Parathyroid adenoma (tissue), 2 donors: ENCODE measurements around the gene CFAP20.

Experiments used
- H2AFZ ChIP-seq: fragments of 300-600 bp; sonication (generic); one replicate; pipeline ENCODE4 v1.7.0; 2017; ENCODE audit warnings: antibody characterized with exemption, mild to moderate bottlenecking
- H3K27ac ChIP-seq: fragments of 300-600 bp; sonication (generic); one replicate; pipeline ENCODE4 v1.7.0; 2017
- H3K27me3 ChIP-seq: fragments of 300-600 bp; sonication (generic); one replicate; pipeline ENCODE4 v1.7.0; 2017; ENCODE audit warnings: low read length; ENCODE audit not compliant: control insufficient read depth, insufficient read depth
- H3K36me3 ChIP-seq: fragments of 300-600 bp; sonication (generic); one replicate; pipeline ENCODE4 v1.7.0; 2017; ENCODE audit warnings: low read length; ENCODE audit not compliant: control insufficient read depth, insufficient read depth
- H3K4me1 ChIP-seq: fragments of 300-600 bp; sonication (generic); one replicate; pipeline ENCODE4 v1.7.0; 2017; ENCODE audit warnings: control low read depth
- H3K4me2 ChIP-seq: fragments of 300-600 bp; sonication (generic); one replicate; pipeline ENCODE4 v1.7.0; 2017; ENCODE audit warnings: low read length
- H3K4me3 ChIP-seq: fragments of 300-600 bp; sonication (generic); one replicate; pipeline ENCODE4 v1.7.0; 2017; ENCODE audit warnings: low read depth, low read length
- H3K79me2 ChIP-seq: fragments of 300-600 bp; sonication (generic); one replicate; pipeline ENCODE4 v1.7.0; 2017; ENCODE audit warnings: control low read depth
- H3K9ac ChIP-seq: fragments of 300-600 bp; sonication (generic); one replicate; pipeline ENCODE4 v1.7.0; 2017; ENCODE audit warnings: mild to moderate bottlenecking
- H3K9me3 ChIP-seq: fragments of 300-600 bp; sonication (generic); one replicate; pipeline ENCODE4 v1.7.0; 2017; ENCODE audit warnings: low read length; ENCODE audit not compliant: control insufficient read depth
- TF ChIP-seq, protein P1 (sequence below): fragments of 300-600 bp; sonication (generic); IDR thresholded peaks from one replicate; pipeline ENCODE4 v1.7.0; 2017; ENCODE audit warnings: antibody characterized with exemption, mild to moderate bottlenecking
- donor health status: primary hyperparathyroidism.

Gene CFAP20

DNA sequence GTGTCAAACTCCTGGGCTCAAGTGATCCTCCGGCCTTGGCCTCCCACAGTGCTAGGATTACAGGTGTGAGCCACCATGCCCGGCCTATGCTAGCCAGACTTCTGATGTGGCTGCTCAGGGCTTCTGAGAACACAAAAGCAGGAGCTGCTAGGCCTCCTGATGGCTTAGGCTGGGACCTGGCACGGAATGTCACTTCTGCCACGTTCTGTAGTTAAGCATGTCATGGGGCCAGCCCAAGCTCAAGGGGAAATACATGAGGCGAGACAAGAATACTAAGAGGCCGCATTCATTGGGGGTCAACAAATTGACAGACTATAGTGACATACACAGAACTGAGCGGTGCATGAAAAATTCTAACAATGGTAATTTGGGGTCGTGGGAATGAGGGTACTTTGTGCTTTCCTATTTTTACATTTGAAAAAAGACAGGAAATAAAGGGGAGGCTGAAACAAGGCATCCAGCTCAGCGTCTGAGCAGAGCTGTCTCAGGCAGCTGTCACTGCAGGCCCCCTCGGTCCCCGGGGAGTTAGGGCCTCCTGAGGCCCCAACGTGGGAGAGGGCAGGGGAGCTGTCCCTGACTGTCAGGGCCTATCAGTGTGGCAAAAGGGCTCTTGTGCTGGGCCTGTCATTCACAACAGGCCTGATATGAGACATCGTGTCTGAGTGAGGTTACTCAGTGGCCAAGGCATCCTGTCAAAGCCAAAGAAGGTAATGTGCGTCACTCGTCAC lies 26.4 kb downstream of the CFAP20 start:
- Histone ChIP-seq H3K36me3 (no peaks in the 10 kb centered on the region), H3K4me3 (no peak overlapping the region), H3K27me3 (no peaks in the 10 kb centered on the region), H3K27ac (no peak overlapping the region), H3K4me1 (no peaks in the 10 kb centered on the region), H3K79me2 (no peaks in the 10 kb centered on the region), H2AFZ (no peak overlapping the region), H3K4me2 (no peak overlapping the region), H3K9ac (no peak overlapping the region), H3K9me3 (no peaks in the 10 kb centered on the region)
- TF ChIP-seq, protein P1, sequence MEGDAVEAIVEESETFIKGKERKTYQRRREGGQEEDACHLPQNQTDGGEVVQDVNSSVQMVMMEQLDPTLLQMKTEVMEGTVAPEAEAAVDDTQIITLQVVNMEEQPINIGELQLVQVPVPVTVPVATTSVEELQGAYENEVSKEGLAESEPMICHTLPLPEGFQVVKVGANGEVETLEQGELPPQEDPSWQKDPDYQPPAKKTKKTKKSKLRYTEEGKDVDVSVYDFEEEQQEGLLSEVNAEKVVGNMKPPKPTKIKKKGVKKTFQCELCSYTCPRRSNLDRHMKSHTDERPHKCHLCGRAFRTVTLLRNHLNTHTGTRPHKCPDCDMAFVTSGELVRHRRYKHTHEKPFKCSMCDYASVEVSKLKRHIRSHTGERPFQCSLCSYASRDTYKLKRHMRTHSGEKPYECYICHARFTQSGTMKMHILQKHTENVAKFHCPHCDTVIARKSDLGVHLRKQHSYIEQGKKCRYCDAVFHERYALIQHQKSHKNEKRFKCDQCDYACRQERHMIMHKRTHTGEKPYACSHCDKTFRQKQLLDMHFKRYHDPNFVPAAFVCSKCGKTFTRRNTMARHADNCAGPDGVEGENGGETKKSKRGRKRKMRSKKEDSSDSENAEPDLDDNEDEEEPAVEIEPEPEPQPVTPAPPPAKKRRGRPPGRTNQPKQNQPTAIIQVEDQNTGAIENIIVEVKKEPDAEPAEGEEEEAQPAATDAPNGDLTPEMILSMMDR = no peak

DNA sequence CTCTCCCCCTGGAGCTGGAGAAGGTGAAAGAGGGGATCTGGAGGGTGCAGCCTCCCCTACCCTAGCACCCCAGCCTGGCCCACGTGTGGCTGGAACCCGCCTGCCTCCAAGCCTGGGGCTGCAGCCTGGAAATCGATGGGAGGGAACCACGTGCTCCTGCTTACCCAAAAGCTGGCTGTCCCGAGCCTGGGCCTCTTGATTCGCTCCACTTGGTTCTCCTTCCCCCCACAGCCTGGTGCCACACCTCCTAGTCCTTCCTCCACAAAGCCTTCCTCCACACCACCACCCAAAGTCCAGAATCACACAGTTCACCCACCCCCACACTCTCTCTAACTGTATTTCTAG lies 29.3 kb downstream of the CFAP20 start:
- Histone ChIP-seq H3K9ac (no peak overlapping the region), H3K27me3 (no peaks in the 10 kb centered on the region), H3K36me3 (no peaks in the 10 kb centered on the region), H2AFZ (no peak overlapping the region), H3K4me1 (no peaks in the 10 kb centered on the region), H3K4me2 (no peak overlapping the region), H3K27ac (no peak overlapping the region), H3K9me3 (no peaks in the 10 kb centered on the region), H3K4me3 (no peak overlapping the region), H3K79me2 (no peaks in the 10 kb centered on the region)
- TF ChIP-seq, protein P1 = no peak

GRCh38 chr16:58099097-58099955 lies 29.9 kb downstream of the CFAP20 start:
- no peak overlapping the region for H2AFZ ChIP-seq
- H3K9me3 ChIP-seq = no peaks in the 10 kb centered on the region
- TF ChIP-seq, protein P1 = no peak
- no peaks in the 10 kb centered on the region for H3K79me2 ChIP-seq
- H3K4me1 ChIP-seq = no peaks in the 10 kb centered on the region
- no peak overlapping the region for H3K4me2 ChIP-seq
- H3K36me3 ChIP-seq = no peaks in the 10 kb centered on the region
- H3K9ac ChIP-seq = no peak overlapping the region
- H3K27me3 ChIP-seq = no peaks in the 10 kb centered on the region
- H3K4me3 ChIP-seq = no peak overlapping the region
- no peak overlapping the region for H3K27ac ChIP-seq

GRCh38 chr16:58098207-58099096 lies 30.7 kb downstream of the CFAP20 start:
- Histone ChIP-seq H3K27ac (no peak overlapping the region), H3K36me3 (no peaks in the 10 kb centered on the region), H3K9me3 (no peaks in the 10 kb centered on the region), H3K4me2 (no peak overlapping the region), H3K4me1 (no peaks in the 10 kb centered on the region), H3K9ac (no peak overlapping the region), H3K79me2 (no peaks in the 10 kb centered on the region), H2AFZ (no peak overlapping the region), H3K4me3 (no peak overlapping the region), H3K27me3 (no peaks in the 10 kb centered on the region)
- TF ChIP-seq, protein P1 = no peak
